SK-N-SH (cell line): ENCODE measurements around the gene UBR3. TPM values are rescaled to one million over a fixed set of nuclear protein-coding genes. Genes with fewer than 3 reads are reported as not detected.

Experiments used
- CTCF ChIA-PET: fragments of 300-600, 350-600 bp; formaldehyde crosslinking; extraction: SDS; loops from one replicate; lab custom pipeline; 2021; lab: Yijun Ruan, JAX
- POLR2A ChIA-PET: fragments of 350-600 bp; sonication (Branson Sonifier 250); formaldehyde crosslinking; extraction: SDS; loops from one replicate; lab custom pipeline; 2020; ENCODE audit warnings: antibody characterized with exemption, inconsistent platforms; lab: Yijun Ruan, JAX
- DNase-seq: peaks from one replicate; pipeline ENCODE4 v3.0.0; 2012
- H2AFZ ChIP-seq: fragments of 200-600 bp; sonication (generic); 2 replicates; pipeline ENCODE4 v1.8.1; 2016; ENCODE audit warnings: antibody characterized with exemption, mild to moderate bottlenecking, low read depth
- H3F3A ChIP-seq: fragments of 200-600 bp; sonication (generic); replicated peaks from 2 replicates; pipeline ENCODE3; 2016; ENCODE audit warnings: antibody characterized with exemption, mild to moderate bottlenecking; ENCODE audit not compliant: insufficient read depth
- H3K27ac ChIP-seq, 2 experiments: fragments of 200-500 bp in 1 of 2; fragments of 200-600 bp in 1 of 2; sonication (Bioruptor generic) in 1 of 2; sonication (generic), shearing (Covaris generic) in 1 of 2; 2 replicates each; pipeline versions ENCODE4 v1.5.1 to v1.6.1; 2014 to 2016; ENCODE audit warnings: low read depth in 2 of 2, inconsistent platforms in 1 of 2, low read length in 1 of 2, mild to moderate bottlenecking in 1 of 2, mixed read lengths in 1 of 2
- H3K27me3 ChIP-seq: fragments of 200-600 bp; sonication (generic), shearing (Covaris generic); 2 replicates; pipeline ENCODE4 v1.6.1; 2016; ENCODE audit warnings: mixed run types; ENCODE audit not compliant: insufficient read depth
- H3K36me3 ChIP-seq, 2 experiments: fragments of 200-500 bp in 1 of 2; fragments of 200-600 bp in 1 of 2; sonication (Bioruptor generic) in 1 of 2; sonication (generic) in 1 of 2; replicated peaks in 1 of 2; 2 replicates each; pipeline versions ENCODE3 to v1.5.1; 2014 to 2016; ENCODE audit warnings: low read length in 1 of 2, mild to moderate bottlenecking in 1 of 2; ENCODE audit not compliant: insufficient read depth in 2 of 2, control insufficient read depth in 1 of 2
- H3K4me1 ChIP-seq, 2 experiments: fragments of 200-500 bp in 1 of 2; fragments of 200-600 bp in 1 of 2; sonication (Bioruptor generic) in 1 of 2; sonication (generic), shearing (Covaris generic) in 1 of 2; 2 replicates each; pipeline versions ENCODE4 v1.5.1 to v1.6.1; 2014 to 2016; ENCODE audit warnings: low read depth in 1 of 2, low read length in 1 of 2, mixed run types in 1 of 2; ENCODE audit not compliant: insufficient read depth in 2 of 2, control insufficient read depth in 1 of 2
- H3K4me2 ChIP-seq: fragments of 200-600 bp; sonication (generic), shearing (Covaris generic); 2 replicates; pipeline ENCODE4 v1.6.1; 2017; ENCODE audit warnings: mixed run types
- H3K4me3 ChIP-seq, 2 experiments: fragments of 200-500 bp in 1 of 2; fragments of 200-600 bp in 1 of 2; sonication (Bioruptor generic) in 1 of 2; sonication (generic), shearing (Covaris generic) in 1 of 2; 2 replicates each; pipeline versions ENCODE4 v1.5.1 to v1.8.1; 2014 to 2016; ENCODE audit warnings: low read depth in 2 of 2, inconsistent platforms in 1 of 2, low read length in 1 of 2, mild to moderate bottlenecking in 1 of 2, mixed read lengths in 1 of 2, moderate library complexity in 1 of 2
- H3K79me2 ChIP-seq: fragments of 200-600 bp; sonication (generic); 2 replicates; pipeline ENCODE4 v1.8.1; 2017; ENCODE audit warnings: mild to moderate bottlenecking; ENCODE audit not compliant: insufficient read depth
- H3K9ac ChIP-seq: fragments of 200-600 bp; sonication (generic); 2 replicates; pipeline ENCODE4 v1.6.1; 2017; ENCODE audit warnings: mixed run types
- H3K9me2 ChIP-seq: fragments of 200-600 bp; sonication (generic); 2 replicates; pipeline ENCODE4 v1.6.1; 2017; ENCODE audit warnings: mixed run types
- H3K9me3 ChIP-seq: fragments of 200-600 bp; sonication (generic); 2 replicates; pipeline ENCODE4 v1.6.1; 2017; ENCODE audit warnings: mixed run types, mild to moderate bottlenecking, moderate library complexity
- H4K20me1 ChIP-seq: fragments of 200-600 bp; sonication (generic); 2 replicates; pipeline ENCODE4 v1.6.1; 2017; ENCODE audit warnings: mild to moderate bottlenecking, mixed run types; ENCODE audit not compliant: insufficient read depth
- ELF1 ChIP-seq: IDR thresholded peaks from 2 replicates; pipeline ENCODE4 v1.4.0; 2012
- EP300 ChIP-seq, 2 experiments: IDR thresholded peaks; 2 replicates each; pipeline versions ENCODE4 v1.4.0 to v1.6.1; 2012; ENCODE audit warnings: borderline replicate concordance in 1 of 2, low read depth in 1 of 2, low read length in 1 of 2
- EZH2phosphoT487 ChIP-seq: fragments of 200-600 bp; sonication (generic); IDR thresholded peaks from 2 replicates; pipeline ENCODE4 v1.6.1; 2017; ENCODE audit warnings: low read depth, mixed run types, mild to moderate bottlenecking, antibody characterized with exemption, moderate library complexity, borderline replicate concordance
- FOSL2 ChIP-seq: IDR thresholded peaks from 2 replicates; pipeline ENCODE4 v1.4.0; 2012; ENCODE audit warnings: low read depth, mild to moderate bottlenecking, moderate library complexity, borderline replicate concordance
- FOXM1 ChIP-seq: IDR thresholded peaks from 2 replicates; pipeline ENCODE4 v1.4.0; 2012; ENCODE audit warnings: low read depth, mild to moderate bottlenecking
- GATA2 ChIP-seq: sonication (generic); formaldehyde crosslinking; IDR thresholded peaks from 2 replicates; pipeline ENCODE4 v1.5.0; 2020; ENCODE audit warnings: mild to moderate bottlenecking, missing genetic modification reagents
- NFIC ChIP-seq: IDR thresholded peaks from 2 replicates; pipeline ENCODE4 v1.4.0; 2012; ENCODE audit warnings: borderline replicate concordance
- NRF1 ChIP-seq: IDR thresholded peaks from 2 replicates; pipeline ENCODE4 v1.6.1; 2012; ENCODE audit warnings: low read depth, mild to moderate bottlenecking, low read length
- POLR2AphosphoS5 ChIP-seq: IDR thresholded peaks from 2 replicates; pipeline ENCODE4 v1.6.1; 2012; ENCODE audit warnings: low read depth, low read length
- RAD21 ChIP-seq: IDR thresholded peaks from 2 replicates; pipeline ENCODE4 v1.6.1; 2012; ENCODE audit warnings: mild to moderate bottlenecking, low read length
- TCF12 ChIP-seq: IDR thresholded peaks from 2 replicates; pipeline ENCODE4 v1.4.0; 2012
- YY1 ChIP-seq: IDR thresholded peaks from 2 replicates; pipeline ENCODE4 v1.4.0; 2012; ENCODE audit warnings: low read depth, mild to moderate bottlenecking
- WGBS: methylation state at CpG from one replicate; pipeline ENCODE4 v1.1.6; 2017; ENCODE audit warnings: low lambda C conversion rate; 5-methylcytosine and 5-hydroxymethylcytosine counted together
- polyA plus RNA-seq, 3 experiments: library from polyadenylated mRNA; depleted of rRNA; stranded (reverse); fragments of >200 nt; gene quantifications; 2 replicates each; pipeline ENCODE4 v1.2.3, GENCODE V29; 2012
- TF ChIP-seq, protein P1 (sequence below): fragments of 150-350 bp; IDR thresholded peaks from 2 replicates; pipeline ENCODE4 v1.6.1; 2016; ENCODE audit warnings: mild to moderate bottlenecking, low read depth, low read length
- TF ChIP-seq, protein P2 (sequence below): IDR thresholded peaks from 2 replicates; pipeline ENCODE4; 2012
- TF ChIP-seq, protein P3 (sequence below): IDR thresholded peaks from 2 replicates; pipeline ENCODE4 v1.4.0; 2012; ENCODE audit warnings: low read depth
- TF ChIP-seq, protein P4 (sequence below): IDR thresholded peaks from 2 replicates; pipeline ENCODE4 v1.4.0; 2012; ENCODE audit warnings: low read depth, borderline replicate concordance
- TF ChIP-seq, protein P5 (sequence below): fragments of 200-600 bp; sonication (generic); IDR thresholded peaks from 2 replicates; pipeline ENCODE4 v1.6.1; 2017; ENCODE audit warnings: antibody characterized with exemption, mild to moderate bottlenecking, moderate library complexity

The UBR3 gene
- polyA plus RNA-seq, 1 of the 3 experiments (the other 2 are of a cell fraction), result 5.2 TPM

DNA sequence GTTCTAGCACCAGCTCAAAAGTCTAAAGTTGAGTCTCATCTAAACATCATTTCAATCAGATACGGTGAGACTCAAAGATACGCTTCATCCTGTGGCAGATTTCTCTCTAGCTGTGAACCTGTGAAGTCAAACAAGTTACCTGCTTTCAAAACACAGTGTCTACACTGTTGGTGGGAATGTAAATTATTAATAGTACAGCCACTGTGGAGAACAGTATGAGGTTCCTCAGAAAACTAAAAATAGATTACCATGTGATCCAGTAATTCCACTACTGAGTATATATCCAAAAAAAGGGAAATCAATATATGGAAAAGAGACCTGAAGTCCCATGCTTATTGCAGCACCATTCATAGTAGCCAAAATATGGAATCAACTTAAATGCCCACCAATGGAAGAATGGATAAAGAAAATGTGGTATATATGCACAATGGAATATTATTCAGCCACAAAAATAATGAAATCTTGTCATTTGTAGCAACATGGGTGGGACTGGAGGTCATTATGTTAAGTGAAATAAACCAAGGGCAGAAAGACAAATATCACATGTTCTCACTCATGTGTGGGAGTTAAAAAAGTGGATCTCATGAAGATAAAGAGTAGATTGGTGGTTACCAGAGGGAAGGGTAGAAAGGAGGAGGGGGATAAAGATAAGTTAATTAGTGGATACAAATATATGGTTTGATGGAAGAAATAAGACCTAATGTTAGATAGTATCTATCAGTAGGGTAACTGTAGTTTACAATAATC lies 11.7 kb downstream of the UBR3 start (continued):
- TF ChIP-seq NRF1, result no peak
- no peak for TF ChIP-seq NFIC
- TF ChIP-seq ELF1, result no peak
- TF ChIP-seq, protein P1, sequence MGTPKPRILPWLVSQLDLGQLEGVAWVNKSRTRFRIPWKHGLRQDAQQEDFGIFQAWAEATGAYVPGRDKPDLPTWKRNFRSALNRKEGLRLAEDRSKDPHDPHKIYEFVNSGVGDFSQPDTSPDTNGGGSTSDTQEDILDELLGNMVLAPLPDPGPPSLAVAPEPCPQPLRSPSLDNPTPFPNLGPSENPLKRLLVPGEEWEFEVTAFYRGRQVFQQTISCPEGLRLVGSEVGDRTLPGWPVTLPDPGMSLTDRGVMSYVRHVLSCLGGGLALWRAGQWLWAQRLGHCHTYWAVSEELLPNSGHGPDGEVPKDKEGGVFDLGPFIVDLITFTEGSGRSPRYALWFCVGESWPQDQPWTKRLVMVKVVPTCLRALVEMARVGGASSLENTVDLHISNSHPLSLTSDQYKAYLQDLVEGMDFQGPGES, result no peak

DNA sequence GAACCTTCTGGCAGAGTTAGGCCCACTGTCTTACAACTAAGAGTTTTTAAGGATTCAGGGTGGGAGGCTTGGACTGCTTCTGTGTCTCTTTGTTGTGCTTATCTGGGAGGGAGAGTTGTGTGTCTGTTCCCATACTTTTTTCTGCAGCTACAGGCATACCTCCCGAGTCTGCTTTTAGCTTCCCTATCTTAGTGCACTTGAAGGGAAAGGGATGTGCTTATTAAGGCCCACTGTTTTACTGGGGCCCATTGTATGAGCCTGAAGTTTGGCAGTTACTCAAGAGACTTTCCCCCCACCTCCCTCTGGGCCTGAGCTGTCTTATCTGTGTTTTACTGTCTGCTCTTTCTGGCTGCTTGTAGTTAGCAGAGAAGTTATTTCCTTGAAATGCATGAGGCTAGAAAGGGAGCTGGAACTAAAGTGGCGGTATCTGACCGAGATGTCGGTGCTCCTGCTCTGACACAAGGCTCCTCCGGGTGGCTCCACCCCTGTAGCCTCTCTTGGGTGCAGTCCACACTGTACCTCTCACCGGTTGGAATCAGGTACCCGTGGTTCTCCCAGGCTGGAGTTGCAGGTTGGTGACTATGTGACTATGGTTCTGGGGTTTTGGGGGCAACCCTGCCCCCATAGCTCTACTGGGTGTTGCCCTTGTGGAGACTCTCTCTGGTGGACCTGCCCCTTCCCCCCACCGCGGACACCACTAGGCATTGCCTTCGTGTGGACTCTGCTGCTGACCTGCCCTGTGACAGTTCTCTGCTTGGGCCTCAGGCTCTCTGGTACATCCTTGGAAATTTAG lies 12.9 kb downstream of the UBR3 start:
- no peak overlapping the region for H3K4me3 ChIP-seq
- H2AFZ ChIP-seq, result no peak overlapping the region
- H3F3A ChIP-seq, result no peaks in the 10 kb centered on the region
- no peak for DNase-seq
- peaks cover 16% of the 10 kb centered on the region for H4K20me1 ChIP-seq
- 98% methylated on average over 5 of the region's 10 CpGs for WGBS
- H3K36me3 ChIP-seq, result no peaks in the 10 kb centered on the region
- H3K27ac ChIP-seq, result no peak overlapping the region
- no peaks in the 10 kb centered on the region for H3K9me2 ChIP-seq
- TF ChIP-seq, protein P2, sequence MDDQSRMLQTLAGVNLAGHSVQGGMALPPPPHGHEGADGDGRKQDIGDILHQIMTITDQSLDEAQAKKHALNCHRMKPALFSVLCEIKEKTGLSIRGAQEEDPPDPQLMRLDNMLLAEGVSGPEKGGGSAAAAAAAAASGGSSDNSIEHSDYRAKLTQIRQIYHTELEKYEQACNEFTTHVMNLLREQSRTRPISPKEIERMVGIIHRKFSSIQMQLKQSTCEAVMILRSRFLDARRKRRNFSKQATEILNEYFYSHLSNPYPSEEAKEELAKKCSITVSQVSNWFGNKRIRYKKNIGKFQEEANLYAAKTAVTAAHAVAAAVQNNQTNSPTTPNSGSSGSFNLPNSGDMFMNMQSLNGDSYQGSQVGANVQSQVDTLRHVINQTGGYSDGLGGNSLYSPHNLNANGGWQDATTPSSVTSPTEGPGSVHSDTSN, result no peak
- TF ChIP-seq, protein P3, sequence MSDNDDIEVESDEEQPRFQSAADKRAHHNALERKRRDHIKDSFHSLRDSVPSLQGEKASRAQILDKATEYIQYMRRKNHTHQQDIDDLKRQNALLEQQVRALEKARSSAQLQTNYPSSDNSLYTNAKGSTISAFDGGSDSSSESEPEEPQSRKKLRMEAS, result no peak
- TF ChIP-seq NRF1 (no peak), FOSL2 (no peak), POLR2AphosphoS5 (no peak), NFIC (no peak), YY1 (no peak), ELF1 (no peak), GATA2 (CRISPR knock-in tag) (no peak), TCF12 (no peak), EZH2phosphoT487 (no peak), RAD21 (no peak), FOXM1 (no peak), EP300 (IDR thresholded peaks at IDR 0.05; ENCODE audit: borderline replicate concordance in 1 of 2, low read depth in 1 of 2, low read length in 1 of 2) (no peak)
- TF ChIP-seq, protein P4, sequence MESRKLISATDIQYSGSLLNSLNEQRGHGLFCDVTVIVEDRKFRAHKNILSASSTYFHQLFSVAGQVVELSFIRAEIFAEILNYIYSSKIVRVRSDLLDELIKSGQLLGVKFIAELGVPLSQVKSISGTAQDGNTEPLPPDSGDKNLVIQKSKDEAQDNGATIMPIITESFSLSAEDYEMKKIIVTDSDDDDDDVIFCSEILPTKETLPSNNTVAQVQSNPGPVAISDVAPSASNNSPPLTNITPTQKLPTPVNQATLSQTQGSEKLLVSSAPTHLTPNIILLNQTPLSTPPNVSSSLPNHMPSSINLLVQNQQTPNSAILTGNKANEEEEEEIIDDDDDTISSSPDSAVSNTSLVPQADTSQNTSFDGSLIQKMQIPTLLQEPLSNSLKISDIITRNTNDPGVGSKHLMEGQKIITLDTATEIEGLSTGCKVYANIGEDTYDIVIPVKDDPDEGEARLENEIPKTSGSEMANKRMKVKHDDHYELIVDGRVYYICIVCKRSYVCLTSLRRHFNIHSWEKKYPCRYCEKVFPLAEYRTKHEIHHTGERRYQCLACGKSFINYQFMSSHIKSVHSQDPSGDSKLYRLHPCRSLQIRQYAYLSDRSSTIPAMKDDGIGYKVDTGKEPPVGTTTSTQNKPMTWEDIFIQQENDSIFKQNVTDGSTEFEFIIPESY, result no peak
- TF ChIP-seq, protein P5, sequence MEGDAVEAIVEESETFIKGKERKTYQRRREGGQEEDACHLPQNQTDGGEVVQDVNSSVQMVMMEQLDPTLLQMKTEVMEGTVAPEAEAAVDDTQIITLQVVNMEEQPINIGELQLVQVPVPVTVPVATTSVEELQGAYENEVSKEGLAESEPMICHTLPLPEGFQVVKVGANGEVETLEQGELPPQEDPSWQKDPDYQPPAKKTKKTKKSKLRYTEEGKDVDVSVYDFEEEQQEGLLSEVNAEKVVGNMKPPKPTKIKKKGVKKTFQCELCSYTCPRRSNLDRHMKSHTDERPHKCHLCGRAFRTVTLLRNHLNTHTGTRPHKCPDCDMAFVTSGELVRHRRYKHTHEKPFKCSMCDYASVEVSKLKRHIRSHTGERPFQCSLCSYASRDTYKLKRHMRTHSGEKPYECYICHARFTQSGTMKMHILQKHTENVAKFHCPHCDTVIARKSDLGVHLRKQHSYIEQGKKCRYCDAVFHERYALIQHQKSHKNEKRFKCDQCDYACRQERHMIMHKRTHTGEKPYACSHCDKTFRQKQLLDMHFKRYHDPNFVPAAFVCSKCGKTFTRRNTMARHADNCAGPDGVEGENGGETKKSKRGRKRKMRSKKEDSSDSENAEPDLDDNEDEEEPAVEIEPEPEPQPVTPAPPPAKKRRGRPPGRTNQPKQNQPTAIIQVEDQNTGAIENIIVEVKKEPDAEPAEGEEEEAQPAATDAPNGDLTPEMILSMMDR, result no peak
- H3K27me3 ChIP-seq, result no peaks in the 10 kb centered on the region
- no peak overlapping the region for H3K9ac ChIP-seq
- ChIA-PET CTCF (interaction anchor here (0.7 kb wide), 1 partner anchor 12 kb away, joined by 4 read pairs; no protein-coding TSS in a partner anchor), POLR2A (no interaction called here)
- no peak overlapping the region for H3K4me2 ChIP-seq
- peaks cover 68% of the 10 kb centered on the region for H3K79me2 ChIP-seq
- no peaks in the 10 kb centered on the region; a peak in 1 of 4 replicates for H3K4me1 ChIP-seq
- no peaks in the 10 kb centered on the region for H3K9me3 ChIP-seq
